Measurements from ENCODE around the gene KPNA4.

DNA sequence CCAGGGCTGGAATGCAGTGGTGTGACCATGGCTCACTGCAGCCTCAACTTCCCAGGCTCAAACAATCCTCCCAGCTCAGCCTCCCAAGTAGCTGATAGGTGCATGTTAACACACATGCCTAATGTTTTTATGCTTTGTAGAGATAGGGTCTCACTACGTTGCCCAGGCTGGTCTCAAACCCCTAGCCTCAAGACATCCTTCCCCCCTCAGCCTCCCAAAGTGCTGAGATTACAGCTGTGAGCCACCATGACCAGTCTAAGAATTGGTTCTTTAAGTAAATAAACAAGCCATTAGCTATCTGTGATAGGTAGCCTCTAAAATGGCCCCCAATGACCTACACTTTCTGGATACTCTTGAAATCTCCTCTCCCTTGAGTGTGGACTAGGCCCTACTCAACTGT is 119.5 kb downstream of the KPNA4 start:
- TF ChIP-seq CTCF (IDR thresholded peaks at IDR 0.05 in 8 of 11, conservative IDR thresholded peaks at IDR 0.05 in 3 of 11) (no peak), POLR2AphosphoS5 (IDR thresholded peaks at IDR 0.05) (no peak), POLR2A (IDR thresholded peaks at IDR 0.05) (no peak)

Data from spleen (tissue), 7 donors.